ENCODE results near the gene JAM3.
A peak's percentile ranks its signal among the peaks of the same experiment; 100 is the strongest.

Gene JAM3

GRCh38 chr11:134047586-134047999 is 21.3 kb upstream of the JAM3 start:
- H3K4me3 ChIP-seq (ENCODE audit: insufficient read depth, low read depth, low read length, poor library complexity, severe bottlenecking): no peak overlapping the region
- no peak for DNase-seq
- no peak overlapping the region for H3K27ac ChIP-seq (ENCODE audit: insufficient read depth, low read length, poor library complexity, severe bottlenecking)

GRCh38 chr11:134048028-134048427 is 20.8 kb upstream of the JAM3 start:
- Histone ChIP-seq H3K27ac (ENCODE audit: insufficient read depth, low read length, poor library complexity, severe bottlenecking) (no peak overlapping the region), H3K4me3 (ENCODE audit: insufficient read depth, low read depth, low read length, poor library complexity, severe bottlenecking) (no peak overlapping the region)

More at GRCh38 chr11:134047586-134047999, 21.3 kb upstream of the JAM3 start:
- H3K4me1 ChIP-seq (ENCODE audit: control insufficient read depth, insufficient read depth, low read length, poor library complexity, severe bottlenecking): peaks cover 3% of the 10 kb centered on the region
- H3K36me3 ChIP-seq (ENCODE audit: control insufficient read depth, insufficient read depth, low read length): no peaks in the 10 kb centered on the region
- no peaks in the 10 kb centered on the region for H3K27me3 ChIP-seq (replicated peaks; ENCODE audit: control insufficient read depth, insufficient read depth, low read length, poor library complexity, severe bottlenecking)
- H3K9me3 ChIP-seq (ENCODE audit: control insufficient read depth, low read length): no peaks in the 10 kb centered on the region

GRCh38 chr11:134049303-134049702 is 19.6 kb upstream of the JAM3 start:
- no peak for DNase-seq
- no peaks in the 10 kb centered on the region for H3K27me3 ChIP-seq (replicated peaks; ENCODE audit: control insufficient read depth, insufficient read depth, low read length, poor library complexity, severe bottlenecking)
- H3K36me3 ChIP-seq (ENCODE audit: control insufficient read depth, insufficient read depth, low read length): no peaks in the 10 kb centered on the region
- H3K4me3 ChIP-seq (ENCODE audit: insufficient read depth, low read depth, low read length, poor library complexity, severe bottlenecking): no peak overlapping the region
- H3K4me1 ChIP-seq (ENCODE audit: control insufficient read depth, insufficient read depth, low read length, poor library complexity, severe bottlenecking): peaks cover 3% of the 10 kb centered on the region
- no peak overlapping the region for H3K27ac ChIP-seq (ENCODE audit: insufficient read depth, low read length, poor library complexity, severe bottlenecking)
- H3K9me3 ChIP-seq (ENCODE audit: control insufficient read depth, low read length): no peaks in the 10 kb centered on the region

More at GRCh38 chr11:134048028-134048427, 20.8 kb upstream of the JAM3 start:
- Histone ChIP-seq H3K4me1 (ENCODE audit: control insufficient read depth, insufficient read depth, low read length, poor library complexity, severe bottlenecking) (peaks cover 3% of the 10 kb centered on the region), H3K9me3 (ENCODE audit: control insufficient read depth, low read length) (no peaks in the 10 kb centered on the region), H3K27me3 (replicated peaks; ENCODE audit: control insufficient read depth, insufficient read depth, low read length, poor library complexity, severe bottlenecking) (no peaks in the 10 kb centered on the region), H3K36me3 (ENCODE audit: control insufficient read depth, insufficient read depth, low read length) (no peaks in the 10 kb centered on the region)
- no peak for DNase-seq

- Histone ChIP-seq H3K4me1 (ENCODE audit: control insufficient read depth, insufficient read depth, low read length, poor library complexity, severe bottlenecking) (peaks cover 3% of the 10 kb centered on the region), H3K9me3 (ENCODE audit: control insufficient read depth, low read length) (no peaks in the 10 kb centered on the region), H3K36me3 (ENCODE audit: control insufficient read depth, insufficient read depth, low read length) (no peaks in the 10 kb centered on the region), H3K27ac (ENCODE audit: insufficient read depth, low read length, poor library complexity, severe bottlenecking) (no peak overlapping the region), H3K27me3 (replicated peaks; ENCODE audit: control insufficient read depth, insufficient read depth, low read length, poor library complexity, severe bottlenecking) (no peaks in the 10 kb centered on the region), H3K4me3 (ENCODE audit: insufficient read depth, low read depth, low read length, poor library complexity, severe bottlenecking) (no peak overlapping the region)
- peak; percentile 34 to 56 (median 45) for DNase-seq
These were observed 18.1 kb upstream of the JAM3 start for GRCh38 chr11:134050541-134051383.

- Histone ChIP-seq H3K27ac (ENCODE audit: insufficient read depth, low read length, poor library complexity, severe bottlenecking) (no peak overlapping the region), H3K27me3 (replicated peaks; ENCODE audit: control insufficient read depth, insufficient read depth, low read length, poor library complexity, severe bottlenecking) (no peaks in the 10 kb centered on the region), H3K9me3 (ENCODE audit: control insufficient read depth, low read length) (no peaks in the 10 kb centered on the region), H3K36me3 (ENCODE audit: control insufficient read depth, insufficient read depth, low read length) (no peaks in the 10 kb centered on the region), H3K4me3 (ENCODE audit: insufficient read depth, low read depth, low read length, poor library complexity, severe bottlenecking) (no peak overlapping the region), H3K4me1 (ENCODE audit: control insufficient read depth, insufficient read depth, low read length, poor library complexity, severe bottlenecking) (peaks cover 3% of the 10 kb centered on the region)
- DNase-seq: no peak
These were observed 16.4 kb upstream of the JAM3 start for GRCh38 chr11:134052395-134052987.

GRCh38 chr11:134052988-134053945 is 15.6 kb upstream of the JAM3 start:
- no peaks in the 10 kb centered on the region for H3K27me3 ChIP-seq (replicated peaks; ENCODE audit: control insufficient read depth, insufficient read depth, low read length, poor library complexity, severe bottlenecking)
- H3K9me3 ChIP-seq (ENCODE audit: control insufficient read depth, low read length): no peaks in the 10 kb centered on the region
- no peaks in the 10 kb centered on the region for H3K36me3 ChIP-seq (ENCODE audit: control insufficient read depth, insufficient read depth, low read length)
- no peak for DNase-seq
- peaks cover 3% of the 10 kb centered on the region for H3K4me1 ChIP-seq (ENCODE audit: control insufficient read depth, insufficient read depth, low read length, poor library complexity, severe bottlenecking)
- no peak overlapping the region for H3K4me3 ChIP-seq (ENCODE audit: insufficient read depth, low read depth, low read length, poor library complexity, severe bottlenecking)
- H3K27ac ChIP-seq (ENCODE audit: insufficient read depth, low read length, poor library complexity, severe bottlenecking): no peak overlapping the region

- Histone ChIP-seq H3K4me3 (ENCODE audit: insufficient read depth, low read depth, low read length, poor library complexity, severe bottlenecking) (no peak overlapping the region), H3K36me3 (ENCODE audit: control insufficient read depth, insufficient read depth, low read length) (no peaks in the 10 kb centered on the region), H3K27ac (ENCODE audit: insufficient read depth, low read length, poor library complexity, severe bottlenecking) (no peak overlapping the region), H3K9me3 (ENCODE audit: control insufficient read depth, low read length) (no peaks in the 10 kb centered on the region), H3K27me3 (replicated peaks; ENCODE audit: control insufficient read depth, insufficient read depth, low read length, poor library complexity, severe bottlenecking) (no peaks in the 10 kb centered on the region), H3K4me1 (ENCODE audit: control insufficient read depth, insufficient read depth, low read length, poor library complexity, severe bottlenecking) (peaks cover 3% of the 10 kb centered on the region)
- no peak for DNase-seq
These were observed 13.8 kb upstream of the JAM3 start for GRCh38 chr11:134055029-134055428.

- no peaks in the 10 kb centered on the region for H3K36me3 ChIP-seq (ENCODE audit: control insufficient read depth, insufficient read depth, low read length)
- H3K9me3 ChIP-seq (ENCODE audit: control insufficient read depth, low read length): no peaks in the 10 kb centered on the region
- no peak overlapping the region for H3K4me3 ChIP-seq (ENCODE audit: insufficient read depth, low read depth, low read length, poor library complexity, severe bottlenecking)
- H3K4me1 ChIP-seq (ENCODE audit: control insufficient read depth, insufficient read depth, low read length, poor library complexity, severe bottlenecking): no peaks in the 10 kb centered on the region
- H3K27ac ChIP-seq (ENCODE audit: insufficient read depth, low read length, poor library complexity, severe bottlenecking): no peak overlapping the region
- DNase-seq: no peak
- no peaks in the 10 kb centered on the region for H3K27me3 ChIP-seq (replicated peaks; ENCODE audit: control insufficient read depth, insufficient read depth, low read length, poor library complexity, severe bottlenecking)
These were observed 8.6 kb upstream of the JAM3 start for GRCh38 chr11:134060316-134060715.

- Histone ChIP-seq H3K9me3 (ENCODE audit: control insufficient read depth, low read length) (no peaks in the 10 kb centered on the region), H3K27me3 (replicated peaks; ENCODE audit: control insufficient read depth, insufficient read depth, low read length, poor library complexity, severe bottlenecking) (no peaks in the 10 kb centered on the region), H3K4me1 (ENCODE audit: control insufficient read depth, insufficient read depth, low read length, poor library complexity, severe bottlenecking) (no peaks in the 10 kb centered on the region), H3K36me3 (ENCODE audit: control insufficient read depth, insufficient read depth, low read length) (no peaks in the 10 kb centered on the region), H3K27ac (ENCODE audit: insufficient read depth, low read length, poor library complexity, severe bottlenecking) (no peak overlapping the region), H3K4me3 (ENCODE audit: insufficient read depth, low read depth, low read length, poor library complexity, severe bottlenecking) (no peak overlapping the region)
- DNase-seq: no peak
These were observed 6.4 kb upstream of the JAM3 start for GRCh38 chr11:134062265-134063123.
